K562 treated with DMSO at 1 percent for 12 hours (cell line): Measurements from ENCODE around the gene TRIM6. TPM values are rescaled to one million over a fixed set of nuclear protein-coding genes. Genes with fewer than 3 reads are reported as not detected.

Source experiments
- total RNA-seq: library from RNA; unstranded; fragments of 300-600 nt; gene quantifications from 2 replicates; pipeline ENCODE4 v1.2.3, GENCODE V29; 2022; ENCODE audit not compliant: insufficient read depth

TRIM6 gene
- 9.7 and 20.8 TPM in 2 replicates for total RNA-seq

GRCh38 chr11:5596607-5597201 is at the start of gene TRIM6:
TSS of gene TRIM6 (plus strand) at chr11:5596637. CDS start at chr11:5596898, 261 bp downstream.

GRCh38 chr11:5548440-5548839 is 48.0 kb upstream of the TRIM6 start, which contains the start of gene OR52H1:
TSS of gene OR52H1 (minus strand) at chr11:5548540. CDS start at chr11:5545505, 3,035 bp downstream.

GRCh38 chr11:5580577-5580976 is 15.9 kb upstream of the TRIM6 start, which contains the start of gene OR52B6:
TSS of gene OR52B6 (plus strand) at chr11:5580877. CDS start at chr11:5580877, 0 bp downstream.

GRCh38 chr11:5624489-5625279 is 28.2 kb downstream of the TRIM6 start, which contains the start of gene TRIM34:
TSS of gene TRIM34 (plus strand) at chr11:5625001. CDS start at chr11:5632332, 7,331 bp downstream.

Other genes with a start within 250 kb of the TRIM6 start
- not detected in 2 replicates for gene OR51B6, start 245.1 kb upstream of the TRIM6 start, total RNA-seq
- gene OR51M1, start 212.8 kb upstream of the TRIM6 start, total RNA-seq: not detected in 2 replicates
- not detected in 2 replicates for gene OR51Q1, start 174.5 kb upstream of the TRIM6 start, total RNA-seq
- gene OR51I1, start 155.1 kb upstream of the TRIM6 start, total RNA-seq: not detected in 2 replicates
- not detected in 2 replicates for gene OR51I2, start 147.3 kb upstream of the TRIM6 start, total RNA-seq
- not detected in 2 replicates for gene OR52D1, start 108.0 kb upstream of the TRIM6 start, total RNA-seq
- gene UBQLN3, start 86.7 kb upstream of the TRIM6 start, total RNA-seq: not detected in 2 replicates
- 0.63 TPM in 1 of 2 replicates, not detected in the other for gene UBQLNL, start 79.9 kb upstream of the TRIM6 start, total RNA-seq
- gene OR52H1, start 48.1 kb upstream of the TRIM6 start, total RNA-seq: 0.78 TPM in 1 of 2 replicates, not detected in the other
- not detected in 2 replicates for gene OR52B6, start 15.8 kb upstream of the TRIM6 start, total RNA-seq
- 0.94 and 4.2 TPM in 2 replicates for gene TRIM34, start 28.4 kb downstream of the TRIM6 start, total RNA-seq
- gene TRIM5, start 88.4 kb downstream of the TRIM6 start, total RNA-seq: 8.5 and 23.0 TPM in 2 replicates
- gene TRIM22, start 93.2 kb downstream of the TRIM6 start, total RNA-seq: 1.0 and 2.4 TPM in 2 replicates
- not detected in 2 replicates for gene OR56B1, start 139.8 kb downstream of the TRIM6 start, total RNA-seq
- not detected in 2 replicates for gene OR52N4, start 157.6 kb downstream of the TRIM6 start, total RNA-seq
- gene OR52N5, start 186.7 kb downstream of the TRIM6 start, total RNA-seq: not detected in 2 replicates
- not detected in 2 replicates for gene OR52N1, start 194.6 kb downstream of the TRIM6 start, total RNA-seq
- not detected in 2 replicates for gene OR52N2, start 212.3 kb downstream of the TRIM6 start, total RNA-seq
- gene OR52E6, start 245.3 kb downstream of the TRIM6 start, total RNA-seq: not detected in 2 replicates